HG02943 (cell line): Measurements from ENCODE around the gene PLXNB2.
A peak's percentile ranks its signal among the peaks of the same experiment; 100 is the strongest.
"Not testable (repeated sequence)": the region's sequence is repeated elsewhere in the genome, so short reads cannot be mapped to it uniquely, and the experiment has no call there.

Source experiments
- ATAC-seq: cut with Tn5 transposase; IDR thresholded peaks from one replicate; pipeline ENCODE4 v1.9.1; 2021; ENCODE audit warnings: mild to moderate bottlenecking, low read depth, moderate library complexity; ENCODE audit not compliant: unreplicated experiment

The PLXNB2 gene, protein sequence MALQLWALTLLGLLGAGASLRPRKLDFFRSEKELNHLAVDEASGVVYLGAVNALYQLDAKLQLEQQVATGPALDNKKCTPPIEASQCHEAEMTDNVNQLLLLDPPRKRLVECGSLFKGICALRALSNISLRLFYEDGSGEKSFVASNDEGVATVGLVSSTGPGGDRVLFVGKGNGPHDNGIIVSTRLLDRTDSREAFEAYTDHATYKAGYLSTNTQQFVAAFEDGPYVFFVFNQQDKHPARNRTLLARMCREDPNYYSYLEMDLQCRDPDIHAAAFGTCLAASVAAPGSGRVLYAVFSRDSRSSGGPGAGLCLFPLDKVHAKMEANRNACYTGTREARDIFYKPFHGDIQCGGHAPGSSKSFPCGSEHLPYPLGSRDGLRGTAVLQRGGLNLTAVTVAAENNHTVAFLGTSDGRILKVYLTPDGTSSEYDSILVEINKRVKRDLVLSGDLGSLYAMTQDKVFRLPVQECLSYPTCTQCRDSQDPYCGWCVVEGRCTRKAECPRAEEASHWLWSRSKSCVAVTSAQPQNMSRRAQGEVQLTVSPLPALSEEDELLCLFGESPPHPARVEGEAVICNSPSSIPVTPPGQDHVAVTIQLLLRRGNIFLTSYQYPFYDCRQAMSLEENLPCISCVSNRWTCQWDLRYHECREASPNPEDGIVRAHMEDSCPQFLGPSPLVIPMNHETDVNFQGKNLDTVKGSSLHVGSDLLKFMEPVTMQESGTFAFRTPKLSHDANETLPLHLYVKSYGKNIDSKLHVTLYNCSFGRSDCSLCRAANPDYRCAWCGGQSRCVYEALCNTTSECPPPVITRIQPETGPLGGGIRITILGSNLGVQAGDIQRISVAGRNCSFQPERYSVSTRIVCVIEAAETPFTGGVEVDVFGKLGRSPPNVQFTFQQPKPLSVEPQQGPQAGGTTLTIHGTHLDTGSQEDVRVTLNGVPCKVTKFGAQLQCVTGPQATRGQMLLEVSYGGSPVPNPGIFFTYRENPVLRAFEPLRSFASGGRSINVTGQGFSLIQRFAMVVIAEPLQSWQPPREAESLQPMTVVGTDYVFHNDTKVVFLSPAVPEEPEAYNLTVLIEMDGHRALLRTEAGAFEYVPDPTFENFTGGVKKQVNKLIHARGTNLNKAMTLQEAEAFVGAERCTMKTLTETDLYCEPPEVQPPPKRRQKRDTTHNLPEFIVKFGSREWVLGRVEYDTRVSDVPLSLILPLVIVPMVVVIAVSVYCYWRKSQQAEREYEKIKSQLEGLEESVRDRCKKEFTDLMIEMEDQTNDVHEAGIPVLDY (N-terminal part only)

GRCh38 chr22:50306753-50307749 lies at the start of gene PLXNB2:
Gene PLXNB2 (minus strand): TSS chr22:50307646. CDS start chr22:50290584, 17,062 bp downstream.
- ATAC-seq, result no peak

GRCh38 chr22:50357222-50357621 lies 49.8 kb upstream of the PLXNB2 start:
- ATAC-seq, result no peak

GRCh38 chr22:50356186-50356585 lies 48.7 kb upstream of the PLXNB2 start:
- ATAC-seq, result no peak

GRCh38 chr22:50348058-50348457 lies 40.6 kb upstream of the PLXNB2 start:
- ATAC-seq, result no peak

DNA sequence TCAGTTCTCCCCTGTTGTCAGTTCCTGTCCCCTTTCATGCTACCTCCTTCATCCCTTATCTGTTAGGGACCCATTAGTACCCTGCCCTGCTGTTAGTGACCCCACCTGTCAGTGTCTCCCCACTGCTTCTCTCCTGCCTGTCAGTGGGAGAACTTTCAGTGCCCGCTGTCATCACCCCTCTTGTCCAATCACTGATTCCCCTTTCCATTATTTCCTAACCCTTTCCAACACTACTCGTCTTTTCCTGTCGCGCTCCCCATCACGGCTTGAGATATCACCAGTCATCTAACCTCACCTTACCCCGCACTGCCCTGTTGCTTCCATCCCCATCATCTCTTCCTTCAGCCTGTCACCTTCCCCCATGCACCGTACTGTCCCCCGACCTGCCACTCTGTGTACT lies 39.7 kb upstream of the PLXNB2 start:
- no peak for ATAC-seq

- ATAC-seq, result no peak
Measured at GRCh38 chr22:50346470-50346869, 39.0 kb upstream of the PLXNB2 start.

DNA sequence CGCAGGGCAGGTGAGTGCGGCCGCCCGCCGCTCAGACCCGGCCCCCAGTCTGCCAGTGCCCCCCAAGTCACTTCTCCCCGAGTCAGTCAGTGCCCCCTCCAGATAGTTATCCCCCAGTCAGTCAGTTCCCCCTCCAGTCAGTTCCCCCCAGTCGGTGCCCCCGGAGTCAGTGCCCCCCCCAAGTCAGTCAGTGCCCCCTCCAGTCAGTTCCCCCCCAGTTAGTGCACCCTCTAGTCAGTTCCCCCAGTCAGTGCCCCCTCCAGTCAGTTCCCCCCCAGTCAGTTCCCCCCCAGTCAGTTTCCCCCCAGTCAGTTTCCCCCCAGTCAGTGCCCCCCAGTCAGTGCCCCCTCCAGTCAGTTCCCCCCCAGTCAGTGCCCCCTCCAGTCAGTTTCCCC lies 36.1 kb upstream of the PLXNB2 start:
- no peak for ATAC-seq

GRCh38 chr22:50342651-50343540 lies 35.5 kb upstream of the PLXNB2 start, which contains the start of gene PPP6R2:
Gene PPP6R2 (plus strand): TSS chr22:50343327. CDS start chr22:50393909, 50,582 bp downstream.
- ATAC-seq, result peak; percentile 64

GRCh38 chr22:50341977-50342650 lies 34.7 kb upstream of the PLXNB2 start:
- no peak for ATAC-seq

DNA sequence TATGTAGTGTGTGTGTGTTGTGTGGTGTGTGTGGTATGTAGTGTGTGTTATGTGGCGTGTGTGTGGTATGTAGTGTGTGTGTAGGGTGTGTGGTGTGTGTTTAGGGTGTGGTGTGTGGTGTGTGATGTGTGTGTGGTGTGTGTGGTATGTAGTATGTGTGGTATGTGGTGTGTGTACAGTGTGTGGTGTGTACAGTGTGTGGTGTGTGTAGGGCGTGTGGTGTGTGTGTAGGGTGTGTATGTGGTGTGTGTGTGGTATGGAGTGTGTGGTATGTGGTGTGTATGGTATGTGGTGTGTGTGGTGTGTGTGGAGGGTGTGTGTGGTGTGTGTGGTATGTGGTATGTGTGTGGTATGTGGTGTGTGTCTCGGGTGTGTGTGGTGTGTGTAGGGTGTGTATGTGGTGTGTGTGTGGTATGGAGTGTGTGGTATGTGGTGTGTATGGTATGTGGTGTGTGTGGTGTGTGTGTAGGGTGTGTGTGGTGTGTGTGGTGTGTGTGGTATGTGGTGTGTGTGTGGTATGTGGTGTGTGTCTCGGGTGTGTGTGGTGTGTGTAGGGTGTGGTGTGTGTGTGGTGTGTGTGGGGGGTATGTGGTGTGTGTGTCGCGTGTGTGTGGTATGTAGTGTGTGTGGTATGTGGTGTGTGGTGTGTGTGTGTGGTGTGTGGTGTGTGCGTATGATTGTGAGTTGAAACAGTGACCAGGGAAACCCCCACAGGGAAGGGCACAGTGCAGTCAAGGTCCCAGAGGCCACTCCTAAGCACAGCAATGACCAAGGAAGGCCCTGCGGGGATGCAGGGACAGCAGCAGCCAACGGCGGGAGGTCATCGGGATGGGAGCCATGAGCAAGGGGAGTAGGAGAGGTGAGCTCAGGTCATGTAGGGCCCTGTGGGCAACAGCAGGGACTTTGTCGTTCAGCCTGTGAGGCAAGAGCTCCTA lies 32.8 kb upstream of the PLXNB2 start:
- ATAC-seq, result no peak

- ATAC-seq, result no peak
Measured at GRCh38 chr22:50338860-50339462, 31.5 kb upstream of the PLXNB2 start.

DNA sequence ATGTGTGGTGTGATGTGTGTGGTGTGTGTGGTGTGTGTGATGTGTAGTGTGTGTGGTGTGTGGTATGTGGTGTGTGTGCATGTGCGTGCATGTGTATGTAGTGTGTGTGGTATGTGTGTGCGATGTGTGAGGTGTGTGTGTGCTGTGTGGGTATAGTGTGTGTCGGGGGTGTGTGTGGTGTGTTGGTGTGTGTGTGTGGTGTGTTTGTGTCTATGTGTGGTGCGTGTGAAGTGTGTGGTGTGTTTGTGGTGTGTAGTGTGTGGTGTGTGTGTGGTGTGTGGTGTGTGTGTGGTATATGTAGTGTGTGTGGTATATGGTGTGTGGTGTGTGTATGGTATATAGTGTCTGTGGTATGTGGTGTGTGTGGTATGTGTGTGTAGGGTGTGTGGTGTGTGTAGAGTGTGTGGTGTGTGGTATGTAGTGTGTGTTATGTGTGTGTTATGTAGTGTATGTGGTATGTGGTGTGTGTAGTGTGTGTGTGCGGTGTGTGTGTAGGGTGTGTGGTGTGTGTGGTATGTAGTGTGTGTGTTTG lies 30.7 kb upstream of the PLXNB2 start:
- no peak for ATAC-seq

GRCh38 chr22:50337262-50338041 lies 30.0 kb upstream of the PLXNB2 start:
- ATAC-seq, result no peak

GRCh38 chr22:50334433-50334832 lies 27.0 kb upstream of the PLXNB2 start:
- not testable (repeated sequence) for ATAC-seq

DNA sequence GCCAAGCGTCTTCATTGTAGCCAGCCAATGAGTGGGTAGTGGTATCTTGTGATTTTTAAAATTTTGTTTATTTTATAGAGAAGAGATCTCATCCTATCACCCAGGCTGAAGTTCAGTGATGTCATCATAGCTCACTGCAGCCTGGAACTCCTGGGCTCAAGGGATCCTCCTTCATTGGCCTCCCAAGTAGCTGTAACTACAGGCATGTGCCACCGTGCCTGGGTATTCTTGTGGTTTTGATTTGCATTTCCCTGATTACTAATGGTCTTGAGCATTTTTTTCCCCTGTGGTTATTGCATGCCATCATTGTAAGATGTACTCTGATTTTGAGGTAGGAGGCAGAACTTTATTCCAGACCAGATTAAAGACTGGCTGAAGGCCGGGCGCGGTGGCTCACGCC lies 21.8 kb upstream of the PLXNB2 start:
- ATAC-seq, result no peak

DNA sequence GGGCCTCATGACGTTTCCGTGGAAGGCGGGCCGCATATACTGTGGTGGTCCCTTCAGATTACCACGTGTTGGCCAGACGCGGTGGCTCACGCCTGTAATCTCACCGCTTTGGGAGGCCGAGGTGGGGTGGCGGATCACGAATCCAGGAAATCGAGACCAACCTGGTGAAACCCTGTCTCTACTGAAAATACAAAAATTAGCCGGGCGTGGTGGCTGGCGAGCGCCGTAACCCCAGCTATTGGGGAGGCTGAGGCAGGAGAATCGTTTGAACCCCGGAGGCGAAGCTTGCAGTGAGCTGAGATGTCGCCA lies 20.2 kb upstream of the PLXNB2 start:
- ATAC-seq, result no peak
